GM23338 (cell line): Measurements from ENCODE around the gene SLC25A13.

Experiments used
- CREB1 ChIP-seq: fragments of 250-450 bp; sonication (Bioruptor Pico); IDR thresholded peaks from 2 replicates; pipeline ENCODE4 v1.5.0; 2020; ENCODE audit warnings: low read depth, mild to moderate bottlenecking, moderate library complexity
- ETS1 ChIP-seq: IDR thresholded peaks from 2 replicates; pipeline ENCODE4 v1.6.1; 2016; ENCODE audit warnings: antibody characterized with exemption
- EZH2 ChIP-seq: fragments of 200-600 bp; sonication (generic); IDR thresholded peaks from one replicate; pipeline ENCODE4 v1.8.0; 2017; ENCODE audit warnings: antibody characterized with exemption, mild to moderate bottlenecking, low read depth; ENCODE audit not compliant: unreplicated experiment
- EZH2phosphoT487 ChIP-seq: fragments of 200-600 bp; sonication (generic); IDR thresholded peaks from one replicate; pipeline ENCODE4 v1.8.1; 2018; ENCODE audit warnings: antibody characterized with exemption; ENCODE audit not compliant: unreplicated experiment
- JUNB ChIP-seq: IDR thresholded peaks from one replicate; pipeline ENCODE4 v1.6.1; 2016; ENCODE audit warnings: antibody characterized with exemption; ENCODE audit not compliant: unreplicated experiment
- POLR2AphosphoS5 ChIP-seq: IDR thresholded peaks from 2 replicates; pipeline ENCODE4 v1.6.1; 2016; ENCODE audit warnings: antibody characterized with exemption, low read depth
- REST ChIP-seq: IDR thresholded peaks from one replicate; pipeline ENCODE4 v1.6.1; 2018; ENCODE audit warnings: antibody characterized with exemption; ENCODE audit not compliant: unreplicated experiment
- STAT1 ChIP-seq: IDR thresholded peaks from one replicate; pipeline ENCODE4 v1.6.1; 2016; ENCODE audit warnings: antibody characterized with exemption; ENCODE audit not compliant: unreplicated experiment
- ZNF114 ChIP-seq: fragments of 250-450 bp; sonication (Bioruptor Pico); IDR thresholded peaks from 2 replicates; pipeline ENCODE4 v1.5.0; 2020; ENCODE audit warnings: mild to moderate bottlenecking, moderate library complexity
- TF ChIP-seq, protein P1 (sequence below), 2 experiments: fragments of 200-600 bp in 1 of 2; sonication (generic) in 1 of 2; conservative IDR thresholded peaks; 2 replicates each; pipeline versions ENCODE4 v1.5.1 to v1.6.1; 2016 to 2017; ENCODE audit warnings: antibody characterized with exemption in 2 of 2, low read depth in 2 of 2, mild to moderate bottlenecking in 2 of 2, moderate library complexity in 1 of 2

GRCh38 chr7:96097835-96098234 is 224.1 kb downstream of the SLC25A13 start:
- TF ChIP-seq, protein P1, sequence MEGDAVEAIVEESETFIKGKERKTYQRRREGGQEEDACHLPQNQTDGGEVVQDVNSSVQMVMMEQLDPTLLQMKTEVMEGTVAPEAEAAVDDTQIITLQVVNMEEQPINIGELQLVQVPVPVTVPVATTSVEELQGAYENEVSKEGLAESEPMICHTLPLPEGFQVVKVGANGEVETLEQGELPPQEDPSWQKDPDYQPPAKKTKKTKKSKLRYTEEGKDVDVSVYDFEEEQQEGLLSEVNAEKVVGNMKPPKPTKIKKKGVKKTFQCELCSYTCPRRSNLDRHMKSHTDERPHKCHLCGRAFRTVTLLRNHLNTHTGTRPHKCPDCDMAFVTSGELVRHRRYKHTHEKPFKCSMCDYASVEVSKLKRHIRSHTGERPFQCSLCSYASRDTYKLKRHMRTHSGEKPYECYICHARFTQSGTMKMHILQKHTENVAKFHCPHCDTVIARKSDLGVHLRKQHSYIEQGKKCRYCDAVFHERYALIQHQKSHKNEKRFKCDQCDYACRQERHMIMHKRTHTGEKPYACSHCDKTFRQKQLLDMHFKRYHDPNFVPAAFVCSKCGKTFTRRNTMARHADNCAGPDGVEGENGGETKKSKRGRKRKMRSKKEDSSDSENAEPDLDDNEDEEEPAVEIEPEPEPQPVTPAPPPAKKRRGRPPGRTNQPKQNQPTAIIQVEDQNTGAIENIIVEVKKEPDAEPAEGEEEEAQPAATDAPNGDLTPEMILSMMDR (conservative IDR thresholded peaks at IDR 0.05; ENCODE audit: low read depth in 2 of 2): no peak
- TF ChIP-seq EZH2phosphoT487 (no peak), EZH2 (no peak), POLR2AphosphoS5 (no peak), CREB1 (CRISPR knock-in tag) (no peak), JUNB (no peak), ZNF114 (CRISPR knock-in tag) (no peak), REST (no peak), STAT1 (no peak), ETS1 (no peak)
